ENCODE measurements around the gene PROCA1. TPM values are rescaled to one million over a fixed set of nuclear protein-coding genes. Genes with fewer than 3 reads are reported as not detected.

The PROCA1 gene
- total and polyA plus RNA-seq, 2 of the 8 experiments (the other 6 are each of a cell fraction or from before 2014, with no cell fraction given) = 21.2 to 26.3 TPM

- Histone ChIP-seq H3K4me1 (replicated peaks in 1 of 4; ENCODE audit: control insufficient read depth in 3 of 4, insufficient read depth in 4 of 4, low read length in 3 of 4) (peaks cover 0 to 2% (median 0%) of the 10 kb centered on the region in 4 experiments; a peak in 3 of 7 replicates), H3K23me2 (ENCODE audit: low read depth, low read length) (peaks cover 3% of the 10 kb centered on the region; the same call in 1 of the 2 replicates), H3K9me3 (ENCODE audit: insufficient read depth in 2 of 2, low read depth in 1 of 2, low read length in 1 of 2) (peaks cover 0 to 17% of the 10 kb centered on the region in 2 experiments; a peak in 3 of 4 replicates), H3K79me1 (ENCODE audit: low read depth, low read length) (peaks cover 8% of the 10 kb centered on the region), H3K36me3 (ENCODE audit: control insufficient read depth in 2 of 4, insufficient read depth in 4 of 4, low read length in 3 of 4) (peaks cover 0 to 25% (median 11%) of the 10 kb centered on the region in 4 experiments; a peak in 4 of 8 replicates), H2BK12ac (ENCODE audit: low read depth, low read length) (no peak overlapping the region), H3K27me3 (replicated peaks in 1 of 4; ENCODE audit: control insufficient read depth in 3 of 4, extremely low read depth in 1 of 4, insufficient read depth in 3 of 4, low read length in 3 of 4) (no peaks in the 10 kb centered on the region), H3K4ac (replicated peaks; ENCODE audit: insufficient read length, low read depth, low read length) (no peak overlapping the region), H4K8ac (ENCODE audit: extremely low read depth, insufficient read depth, low read length) (peak overlapping the region; percentile 51; the same call in 1 of the 2 replicates), H2AFZ (ENCODE audit: low read length) (no peak overlapping the region), H2BK120ac (replicated peaks; ENCODE audit: low read depth, low read length) (no peak overlapping the region), H2BK15ac (ENCODE audit: low read length) (peak overlapping the region; percentile 18; the same call in 1 of the 2 replicates), H3K27ac (ENCODE audit: low read depth, low read length) (peak overlapping the region; percentile 92), H3K79me2 (ENCODE audit: control insufficient read depth in 1 of 2, insufficient read depth in 2 of 2, low read length in 2 of 2) (peaks cover 28 to 70% of the 10 kb centered on the region in 2 experiments), H3K14ac (ENCODE audit: insufficient read length) (no peak overlapping the region), H2AK5ac (ENCODE audit: low read depth, low read length) (no peak overlapping the region), H2BK20ac (ENCODE audit: low read length) (no peak overlapping the region), H3K56ac (replicated peaks; ENCODE audit: insufficient read length, low read depth, low read length) (peak overlapping the region; percentile 73), H3K23ac (ENCODE audit: insufficient read length) (no peak overlapping the region), H3K18ac (ENCODE audit: extremely low read depth, low read length) (peak overlapping the region; percentile 83; the same call in 1 of the 2 replicates), H3K4me2 (ENCODE audit: insufficient read depth in 1 of 2, low read depth in 2 of 2, low read length in 2 of 2) (peak overlapping the region; percentile 74 to 81), H3K9ac (replicated peaks in 1 of 4; ENCODE audit: extremely low read depth in 1 of 4, low read depth in 3 of 4, low read length in 3 of 4) (peak overlapping the region; percentile 73 to 96 (median 93)), H4K91ac (replicated peaks; ENCODE audit: insufficient read length, low read length) (peak overlapping the region; percentile 26), H4K5ac (ENCODE audit: insufficient read length, low read depth, low read length) (no peak overlapping the region), H3K4me3 (ENCODE audit: extremely low read depth in 1 of 4, insufficient read depth in 2 of 4, low read depth in 3 of 4, low read length in 4 of 4) (peak overlapping the region; percentile 85 to 99 (median 96)), H4K20me1 (replicated peaks in 1 of 2; ENCODE audit: control insufficient read depth in 1 of 2, insufficient read depth in 2 of 2, low read length in 2 of 2) (peaks cover 0 to 12% of the 10 kb centered on the region in 2 experiments), H2BK5ac (ENCODE audit: low read depth, low read length) (peak overlapping the region; percentile 66)
- CTCF ChIA-PET (ENCODE audit: partially characterized antibody) = interaction anchor here (0.8 to 4.0 kb wide), 3 partner anchors 13 to 55 kb away, joined by 4 to 38 read pairs (median 12); partner anchors contain the start of gene BLTP2
- TF ChIP-seq HDAC2 (IDR thresholded peaks at IDR 0.05; ENCODE audit: borderline replicate concordance in 1 of 2, low read depth in 2 of 2, low read length in 2 of 2) = 0 out of 4 replicates have a peak, but pooled peaks of 1 of the 2 experiments have one; percentile 14
- TF ChIP-seq CTCF (IDR thresholded peaks at IDR 0.05; ENCODE audit: control extremely low read depth in 1 of 3, insufficient read depth in 1 of 3, low read depth in 1 of 3, low read length in 3 of 3) = no peak
- 1% methylated on average over 10 of the region's 10 CpGs; no CpG with 5 or more reads in 1 of the 2 experiments for WGBS, 2 experiments (ENCODE audit: extremely low coverage in 1 of 2, insufficient coverage in 1 of 2, insufficient read length in 1 of 2, insufficient replicate concordance in 2 of 2, low coverage in 1 of 2, low lambda C conversion rate in 2 of 2, missing lambda C conversion rate in 1 of 2)
- no peak for FAIRE-seq
- no peak for DNase-seq (ENCODE audit: low read depth in 1 of 2, low spot score in 2 of 2)
- POLR2A ChIA-PET (ENCODE audit: partially characterized antibody) = interaction anchor here (0.6 to 3.9 kb wide), 21 partner anchors 8 to 88 kb away, joined by 3 to 55 read pairs (median 5); partner anchors contain the start of genes BLTP2, PROCA1, RPL23A and TLCD1
Measured at GRCh38 chr17:28662527-28662829, 49.2 kb downstream of the PROCA1 start.
